Measurements from ENCODE around the gene CLEC4A.
"Not testable (repeated sequence)": the region's sequence is repeated elsewhere in the genome, so short reads cannot be mapped to it uniquely, and the experiment has no call there.

The CLEC4A gene

GRCh38 chr12:8096281-8096915 lies 27.0 kb upstream of the CLEC4A start:
- TF ChIP-seq SUZ12 (IDR thresholded peaks at IDR 0.05; ENCODE audit: extremely low read depth, insufficient read depth, insufficient read length) = no peak
- TF ChIP-seq ZNF274 (IDR thresholded peaks at IDR 0.05; ENCODE audit: low read depth, low read length) = no peak
- no peak for TF ChIP-seq YY1 (IDR thresholded peaks at IDR 0.05; ENCODE audit: insufficient read depth, insufficient read length)
- Histone ChIP-seq H3K4me1 (ENCODE audit: insufficient read depth, insufficient read length) (no peaks in the 10 kb centered on the region), H3K27me3 (ENCODE audit: insufficient read depth, insufficient read length) (no peaks in the 10 kb centered on the region), H3K9ac (ENCODE audit: insufficient read length, low read depth) (no peak overlapping the region), H3K36me3 (ENCODE audit: insufficient read depth, insufficient read length, low read length) (peaks cover 63% of the 10 kb centered on the region), H3K9me3 (ENCODE audit: insufficient read depth, low read length) (no peaks in the 10 kb centered on the region), H3K4me3 (ENCODE audit: insufficient read length, low read depth) (no peak overlapping the region)
- DNase-seq (ENCODE audit: low read depth, low spot score) = no peak

GRCh38 chr12:8099235-8099634 lies 24.2 kb upstream of the CLEC4A start:
- Histone ChIP-seq H3K27me3 (ENCODE audit: insufficient read depth, insufficient read length) (no peaks in the 10 kb centered on the region), H3K9me3 (ENCODE audit: insufficient read depth, low read length) (peaks cover 4% of the 10 kb centered on the region), H3K4me3 (ENCODE audit: insufficient read length, low read depth) (no peak overlapping the region), H3K9ac (ENCODE audit: insufficient read length, low read depth) (no peak overlapping the region), H3K36me3 (ENCODE audit: insufficient read depth, insufficient read length, low read length) (peaks cover 35% of the 10 kb centered on the region), H3K4me1 (ENCODE audit: insufficient read depth, insufficient read length) (no peaks in the 10 kb centered on the region)
- DNase-seq (ENCODE audit: low read depth, low spot score) = no peak
- TF ChIP-seq ZNF274 (IDR thresholded peaks at IDR 0.05; ENCODE audit: low read depth, low read length) (no peak), SUZ12 (IDR thresholded peaks at IDR 0.05; ENCODE audit: extremely low read depth, insufficient read depth, insufficient read length) (no peak), YY1 (IDR thresholded peaks at IDR 0.05; ENCODE audit: insufficient read depth, insufficient read length) (no peak)

GRCh38 chr12:8108808-8109398 lies 14.5 kb upstream of the CLEC4A start:
- Histone ChIP-seq H3K4me3 (ENCODE audit: insufficient read length, low read depth) (no peak overlapping the region), H3K27me3 (ENCODE audit: insufficient read depth, insufficient read length) (no peaks in the 10 kb centered on the region), H3K4me1 (ENCODE audit: insufficient read depth, insufficient read length) (no peaks in the 10 kb centered on the region), H3K36me3 (ENCODE audit: insufficient read depth, insufficient read length, low read length) (no peaks in the 10 kb centered on the region), H3K9me3 (ENCODE audit: insufficient read depth, low read length) (peaks cover 11% of the 10 kb centered on the region), H3K9ac (ENCODE audit: insufficient read length, low read depth) (no peak overlapping the region)
- peak; percentile 95 for DNase-seq (ENCODE audit: low read depth, low spot score)
- no peak for TF ChIP-seq YY1 (IDR thresholded peaks at IDR 0.05; ENCODE audit: insufficient read depth, insufficient read length)
- no peak for TF ChIP-seq SUZ12 (IDR thresholded peaks at IDR 0.05; ENCODE audit: extremely low read depth, insufficient read depth, insufficient read length)
- no peak for TF ChIP-seq ZNF274 (IDR thresholded peaks at IDR 0.05; ENCODE audit: low read depth, low read length)

GRCh38 chr12:8113117-8113516 lies 10.3 kb upstream of the CLEC4A start:
- H3K4me1 ChIP-seq (ENCODE audit: insufficient read depth, insufficient read length); H3K9me3 ChIP-seq (ENCODE audit: insufficient read depth, low read length); H3K36me3 ChIP-seq (ENCODE audit: insufficient read depth, insufficient read length, low read length); H3K4me3 ChIP-seq (ENCODE audit: insufficient read length, low read depth); H3K9ac ChIP-seq (ENCODE audit: insufficient read length, low read depth); H3K27me3 ChIP-seq (ENCODE audit: insufficient read depth, insufficient read length); DNase-seq (ENCODE audit: low read depth, low spot score): not testable (repeated sequence)

- Histone ChIP-seq H3K27me3 (ENCODE audit: insufficient read depth, insufficient read length) (no peaks in the 10 kb centered on the region), H3K36me3 (ENCODE audit: insufficient read depth, insufficient read length, low read length) (no peaks in the 10 kb centered on the region)
Measured at GRCh38 chr12:8120072-8120713, 3.2 kb upstream of the CLEC4A start.

GRCh38 chr12:8127138-8127537 lies 3.7 kb downstream of the CLEC4A start:
- H3K9me3 ChIP-seq (ENCODE audit: insufficient read depth, low read length) = no peaks in the 10 kb centered on the region
- TF ChIP-seq SUZ12 (IDR thresholded peaks at IDR 0.05; ENCODE audit: extremely low read depth, insufficient read depth, insufficient read length) = no peak
- TF ChIP-seq ZNF274 (IDR thresholded peaks at IDR 0.05; ENCODE audit: low read depth, low read length) = no peak
- no peak for TF ChIP-seq YY1 (IDR thresholded peaks at IDR 0.05; ENCODE audit: insufficient read depth, insufficient read length)

More at GRCh38 chr12:8120072-8120713, 3.2 kb upstream of the CLEC4A start:
- Histone ChIP-seq H3K4me1 (ENCODE audit: insufficient read depth, insufficient read length) (no peaks in the 10 kb centered on the region), H3K9ac (ENCODE audit: insufficient read length, low read depth) (no peak overlapping the region), H3K9me3 (ENCODE audit: insufficient read depth, low read length) (no peaks in the 10 kb centered on the region), H3K4me3 (ENCODE audit: insufficient read length, low read depth) (no peak overlapping the region)
- TF ChIP-seq YY1 (IDR thresholded peaks at IDR 0.05; ENCODE audit: insufficient read depth, insufficient read length) = no peak
- TF ChIP-seq ZNF274 (IDR thresholded peaks at IDR 0.05; ENCODE audit: low read depth, low read length) = no peak
- TF ChIP-seq SUZ12 (IDR thresholded peaks at IDR 0.05; ENCODE audit: extremely low read depth, insufficient read depth, insufficient read length) = no peak
- DNase-seq (ENCODE audit: low read depth, low spot score) = no peak

GRCh38 chr12:8133636-8134397 lies 10.4 kb downstream of the CLEC4A start:
- not testable (repeated sequence) for H3K9me3 ChIP-seq (ENCODE audit: insufficient read depth, low read length); H3K36me3 ChIP-seq (ENCODE audit: insufficient read depth, insufficient read length, low read length); DNase-seq (ENCODE audit: low read depth, low spot score)

More at GRCh38 chr12:8127138-8127537, 3.7 kb downstream of the CLEC4A start:
- no peaks in the 10 kb centered on the region for H3K27me3 ChIP-seq (ENCODE audit: insufficient read depth, insufficient read length)
- H3K4me1 ChIP-seq (ENCODE audit: insufficient read depth, insufficient read length) = no peaks in the 10 kb centered on the region
- H3K9ac ChIP-seq (ENCODE audit: insufficient read length, low read depth) = no peak overlapping the region
- no peaks in the 10 kb centered on the region for H3K36me3 ChIP-seq (ENCODE audit: insufficient read depth, insufficient read length, low read length)
- no peak for DNase-seq (ENCODE audit: low read depth, low spot score)
- H3K4me3 ChIP-seq (ENCODE audit: insufficient read length, low read depth) = no peak overlapping the region

GRCh38 chr12:8134398-8134930 lies 11.0 kb downstream of the CLEC4A start:
- H3K4me1 ChIP-seq (ENCODE audit: insufficient read depth, insufficient read length) = not testable (repeated sequence)

More at GRCh38 chr12:8133636-8134397, 10.4 kb downstream of the CLEC4A start:
- not testable (repeated sequence) for H3K9ac ChIP-seq (ENCODE audit: insufficient read length, low read depth); H3K27me3 ChIP-seq (ENCODE audit: insufficient read depth, insufficient read length); H3K4me1 ChIP-seq (ENCODE audit: insufficient read depth, insufficient read length); H3K4me3 ChIP-seq (ENCODE audit: insufficient read length, low read depth)

GRCh38 chr12:8141647-8142046 lies 18.2 kb downstream of the CLEC4A start:
- H3K9ac ChIP-seq (ENCODE audit: insufficient read length, low read depth); H3K36me3 ChIP-seq (ENCODE audit: insufficient read depth, insufficient read length, low read length); H3K4me3 ChIP-seq (ENCODE audit: insufficient read length, low read depth); DNase-seq (ENCODE audit: low read depth, low spot score); H3K27me3 ChIP-seq (ENCODE audit: insufficient read depth, insufficient read length); H3K4me1 ChIP-seq (ENCODE audit: insufficient read depth, insufficient read length): not testable (repeated sequence)
- peaks cover 32% of the 10 kb centered on the region for H3K9me3 ChIP-seq (ENCODE audit: insufficient read depth, low read length)

More at GRCh38 chr12:8134398-8134930, 11.0 kb downstream of the CLEC4A start:
- not testable (repeated sequence) for H3K9ac ChIP-seq (ENCODE audit: insufficient read length, low read depth); H3K27me3 ChIP-seq (ENCODE audit: insufficient read depth, insufficient read length); H3K36me3 ChIP-seq (ENCODE audit: insufficient read depth, insufficient read length, low read length); H3K9me3 ChIP-seq (ENCODE audit: insufficient read depth, low read length); DNase-seq (ENCODE audit: low read depth, low spot score); H3K4me3 ChIP-seq (ENCODE audit: insufficient read length, low read depth)

Data from NT2/D1 (cell line).